ENCODE data around the gene KIR2DL3. TPM values are rescaled to one million over a fixed set of nuclear protein-coding genes. Genes with fewer than 3 reads are reported as not detected.
"Not testable (repeated sequence)": the region's sequence is repeated elsewhere in the genome, so short reads cannot be mapped to it uniquely, and the experiment has no call there.

KIR2DL3 gene
- total and polyA plus RNA-seq, 2 of the 4 experiments (the other 2 are of a cell fraction), result not detected

DNA sequence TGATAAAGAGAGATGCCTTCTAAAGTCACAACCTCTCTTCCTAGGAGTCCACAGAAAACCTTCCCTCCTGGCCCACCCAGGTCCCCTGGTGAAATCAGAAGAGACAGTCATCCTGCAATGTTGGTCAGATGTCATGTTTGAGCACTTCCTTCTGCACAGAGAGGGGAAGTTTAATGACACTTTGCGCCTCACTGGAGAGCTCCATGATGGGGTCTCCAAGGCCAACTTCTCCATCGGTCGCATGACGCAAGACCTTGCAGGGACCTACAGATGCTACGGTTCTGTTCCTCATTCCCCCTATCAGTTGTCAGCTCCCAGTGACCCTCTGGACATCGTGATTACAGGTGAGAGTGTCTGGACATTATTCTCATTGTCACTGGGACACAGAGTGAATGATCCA is 49.8 kb downstream of the KIR2DL3 start:
- H2BK120ac ChIP-seq (ENCODE audit: low read depth, low read length); H2AK5ac ChIP-seq (ENCODE audit: low read depth, low read length); H4K91ac ChIP-seq (ENCODE audit: insufficient read depth, low read depth, low read length); H3K27ac ChIP-seq (ENCODE audit: insufficient read depth, low read length); intact Hi-C loops (cut with micrococcal nuclease); H2BK20ac ChIP-seq (ENCODE audit: low read depth, low read length); DNase-seq; POLR2A ChIA-PET (ENCODE audit: unreplicated experiment); H3K18ac ChIP-seq (ENCODE audit: low read depth, low read length); H3K23ac ChIP-seq (ENCODE audit: low read depth, low read length); BruUV-seq (replicated peaks); H4K5ac ChIP-seq (ENCODE audit: low read depth, low read length); H4K20me1 ChIP-seq (ENCODE audit: insufficient read depth, low read length); H3K56ac ChIP-seq (ENCODE audit: extremely low read depth, insufficient read depth, low read length); H3K4me3 ChIP-seq (ENCODE audit: insufficient read depth, low read depth, low read length); H4K8ac ChIP-seq (ENCODE audit: low read depth in 2 of 2, low read length in 2 of 2); H3K4me1 ChIP-seq (ENCODE audit: control insufficient read depth, insufficient read depth, low read length); H3K9ac ChIP-seq (ENCODE audit: low read depth, low read length); H3K14ac ChIP-seq (replicated peaks; ENCODE audit: low read depth, low read length); H3K27me3 ChIP-seq (ENCODE audit: control insufficient read depth, insufficient read depth, low read length); H3K36me3 ChIP-seq (ENCODE audit: control insufficient read depth, insufficient read depth, low read length); H2BK15ac ChIP-seq (ENCODE audit: low read depth, low read length); H3K79me1 ChIP-seq (ENCODE audit: low read depth in 1 of 2, low read length in 2 of 2); H3K4me2 ChIP-seq (ENCODE audit: low read depth, low read length); H2AK9ac ChIP-seq (replicated peaks; ENCODE audit: low read depth, low read length, poor library complexity); ATAC-seq (ENCODE audit: low read depth); H2BK5ac ChIP-seq (ENCODE audit: low read depth, low read length, poor library complexity, severe bottlenecking); dilution Hi-C loops (cut with HindIII; ENCODE audit: low sequenced_read_pairs, unreplicated experiment); H2AFZ ChIP-seq (replicated peaks; ENCODE audit: low read length, poor library complexity); in situ Hi-C loops (cut with MboI; ENCODE audit: low sequenced_read_pairs); H3K4ac ChIP-seq (ENCODE audit: low read depth, low read length); CTCF ChIA-PET; H3K9me1 ChIP-seq (ENCODE audit: insufficient read depth, low read length): not testable (repeated sequence)
- WGBS, 2 experiments (ENCODE audit: extremely low coverage in 2 of 2, insufficient read length in 1 of 2), result no CpG with 5 or more reads among the region's 6 CpGs
- H3K9me3 ChIP-seq (ENCODE audit: control insufficient read depth, insufficient read depth, low read length), result peaks cover 24% of the 10 kb centered on the region
